PC-9 (cell line): ENCODE results near the gene COPRS. TPM values are rescaled to one million over a fixed set of nuclear protein-coding genes. Genes with fewer than 3 reads are reported as not detected.

ENCODE experiments used
- BruUV-seq: library from RNA; stranded (reverse); fragments of 400-500 nt; replicated peaks from 2 replicates; lab custom pipeline; 2021; lab: Mats Ljungman, UMichigan
- CTCF ChIA-PET: fragments of 300-600 bp; sonication (Branson Sonifier 250); formaldehyde crosslinking; loops from one replicate; lab custom pipeline; 2022; ENCODE audit warnings: antibody characterized with exemption; lab: Charles Lee
- POLR2A ChIA-PET: fragments of 300-600 bp; sonication (Branson Sonifier 250); formaldehyde crosslinking; loops from one replicate; lab custom pipeline; 2022; ENCODE audit warnings: antibody characterized with exemption; ENCODE audit not compliant: unreplicated experiment; lab: Charles Lee
- DNase-seq, 2 experiments: peaks; one replicate each; pipeline versions ENCODE4 v3.0.0 to v3.0.0-alpha.2; 2015 to 2022; ENCODE audit warnings: mixed read lengths in 1 of 2
- H2AFZ ChIP-seq: fragments of 200-600 bp; sonication (generic); 2 replicates; pipeline ENCODE4 v1.8.1; 2017; ENCODE audit warnings: antibody characterized with exemption
- H3F3A ChIP-seq: fragments of 200-600 bp; sonication (generic); 2 replicates; pipeline ENCODE4 v1.8.1; 2017; ENCODE audit warnings: antibody characterized with exemption, mild to moderate bottlenecking, low read depth; ENCODE audit not compliant: insufficient read depth
- H3K27ac ChIP-seq: fragments of 200-600 bp; sonication (generic); 2 replicates; pipeline ENCODE4 v1.6.1; 2016; ENCODE audit warnings: mixed run types
- H3K27me3 ChIP-seq: fragments of 200-600 bp; sonication (generic); 2 replicates; pipeline ENCODE4 v1.6.1; 2016; ENCODE audit warnings: low read depth, mixed run types; ENCODE audit not compliant: insufficient read depth
- H3K36me3 ChIP-seq: fragments of 200-600 bp; sonication (generic); 2 replicates; pipeline ENCODE4 v1.6.1; 2016; ENCODE audit warnings: low read depth, mixed run types
- H3K4me1 ChIP-seq: fragments of 200-600 bp; sonication (generic); replicated peaks from 2 replicates; pipeline ENCODE4 v1.6.1; 2016; ENCODE audit warnings: mixed run types; ENCODE audit not compliant: insufficient read depth
- H3K4me2 ChIP-seq: fragments of 200-600 bp; sonication (generic); 2 replicates; pipeline ENCODE4 v1.6.1; 2017; ENCODE audit warnings: mixed run types
- H3K4me3 ChIP-seq: fragments of 200-600 bp; sonication (generic); 2 replicates; pipeline ENCODE4 v1.6.1; 2016; ENCODE audit warnings: mixed run types
- H3K79me2 ChIP-seq: fragments of 200-600 bp; sonication (generic); 2 replicates; pipeline ENCODE4 v1.6.1; 2017; ENCODE audit warnings: low read depth, mixed run types
- H3K9me2 ChIP-seq: fragments of 200-600 bp; sonication (generic); 2 replicates; pipeline ENCODE4 v1.8.1; 2017; ENCODE audit warnings: mild to moderate bottlenecking; ENCODE audit not compliant: insufficient read depth
- H3K9me3 ChIP-seq: fragments of 200-600 bp; sonication (generic); 2 replicates; pipeline ENCODE4 v1.8.1; 2016; ENCODE audit warnings: low read depth; ENCODE audit not compliant: insufficient read depth
- H4K20me1 ChIP-seq: fragments of 200-600 bp; sonication (generic); 2 replicates; pipeline ENCODE4 v1.8.1; 2017; ENCODE audit not compliant: insufficient read depth
- EZH2 ChIP-seq: fragments of 200-600 bp; sonication (generic); IDR thresholded peaks from 2 replicates; pipeline ENCODE4 v1.8.0; 2017; ENCODE audit warnings: antibody characterized with exemption, low read depth
- intact Hi-C: fragments of 100-400 bp; cut with micrococcal nuclease; formaldehyde crosslinking; loops from one replicate; pipeline ENCODE4 v1.10.0; 2022; ENCODE audit not compliant: unreplicated experiment
- total RNA-seq: library from RNA; stranded (reverse); gene quantifications from 2 replicates; pipeline ENCODE4 v1.2.3, GENCODE V29; 2021
- TF ChIP-seq, protein P1 (sequence below): fragments of 200-600 bp; sonication (generic); conservative IDR thresholded peaks from 2 replicates; pipeline ENCODE4 v1.6.1; 2017; ENCODE audit warnings: mixed run types, antibody characterized with exemption, mild to moderate bottlenecking, moderate library complexity

COPRS gene
- total RNA-seq, 1 experiment from 2014 or later = 48.3 TPM

- no TSS peak for BruUV-seq
- no peaks in the 10 kb centered on the region for H3K79me2 ChIP-seq
- H3K4me2 ChIP-seq = no peak overlapping the region
- H4K20me1 ChIP-seq = no peaks in the 10 kb centered on the region
- H3K27me3 ChIP-seq = no peaks in the 10 kb centered on the region
- DNase-seq = no peak
- no peak overlapping the region for H3K27ac ChIP-seq
- no peak overlapping the region for H2AFZ ChIP-seq
- ChIA-PET POLR2A (no interaction called here), CTCF (no interaction called here)
- intact Hi-C loops = no loop called here
- no peaks in the 10 kb centered on the region for H3K4me1 ChIP-seq
- H3K9me3 ChIP-seq = no peaks in the 10 kb centered on the region
- no peak overlapping the region for H3K4me3 ChIP-seq
- TF ChIP-seq, protein P1, sequence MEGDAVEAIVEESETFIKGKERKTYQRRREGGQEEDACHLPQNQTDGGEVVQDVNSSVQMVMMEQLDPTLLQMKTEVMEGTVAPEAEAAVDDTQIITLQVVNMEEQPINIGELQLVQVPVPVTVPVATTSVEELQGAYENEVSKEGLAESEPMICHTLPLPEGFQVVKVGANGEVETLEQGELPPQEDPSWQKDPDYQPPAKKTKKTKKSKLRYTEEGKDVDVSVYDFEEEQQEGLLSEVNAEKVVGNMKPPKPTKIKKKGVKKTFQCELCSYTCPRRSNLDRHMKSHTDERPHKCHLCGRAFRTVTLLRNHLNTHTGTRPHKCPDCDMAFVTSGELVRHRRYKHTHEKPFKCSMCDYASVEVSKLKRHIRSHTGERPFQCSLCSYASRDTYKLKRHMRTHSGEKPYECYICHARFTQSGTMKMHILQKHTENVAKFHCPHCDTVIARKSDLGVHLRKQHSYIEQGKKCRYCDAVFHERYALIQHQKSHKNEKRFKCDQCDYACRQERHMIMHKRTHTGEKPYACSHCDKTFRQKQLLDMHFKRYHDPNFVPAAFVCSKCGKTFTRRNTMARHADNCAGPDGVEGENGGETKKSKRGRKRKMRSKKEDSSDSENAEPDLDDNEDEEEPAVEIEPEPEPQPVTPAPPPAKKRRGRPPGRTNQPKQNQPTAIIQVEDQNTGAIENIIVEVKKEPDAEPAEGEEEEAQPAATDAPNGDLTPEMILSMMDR = no peak
- TF ChIP-seq EZH2 = no peak
- no peaks in the 10 kb centered on the region for H3K36me3 ChIP-seq
- no peaks in the 10 kb centered on the region for H3K9me2 ChIP-seq
- H3F3A ChIP-seq = no peaks in the 10 kb centered on the region
These were observed 20.3 kb downstream of the COPRS start for GRCh38 chr17:31838636-31839225.

GRCh38 chr17:31835984-31836383, 23.1 kb downstream of the COPRS start:
- DNase-seq = no peak
- H3K4me1 ChIP-seq = no peaks in the 10 kb centered on the region
- ChIA-PET POLR2A (no interaction called here), CTCF (no interaction called here)
- H3K4me2 ChIP-seq = no peak overlapping the region
- intact Hi-C loops = no loop called here
- H3K4me3 ChIP-seq = no peak overlapping the region
- H3F3A ChIP-seq = no peaks in the 10 kb centered on the region
- no peak overlapping the region for H2AFZ ChIP-seq
- no peaks in the 10 kb centered on the region for H4K20me1 ChIP-seq
- H3K27me3 ChIP-seq = no peaks in the 10 kb centered on the region
- H3K36me3 ChIP-seq = no peaks in the 10 kb centered on the region
- H3K79me2 ChIP-seq = no peaks in the 10 kb centered on the region
- BruUV-seq = no TSS peak
- TF ChIP-seq, protein P1 = no peak
- no peak for TF ChIP-seq EZH2
- no peaks in the 10 kb centered on the region for H3K9me2 ChIP-seq
- H3K9me3 ChIP-seq = no peaks in the 10 kb centered on the region
- H3K27ac ChIP-seq = no peak overlapping the region

- Histone ChIP-seq H3K27me3 (no peaks in the 10 kb centered on the region), H3K27ac (no peak overlapping the region), H3K4me2 (no peak overlapping the region), H3K4me3 (no peak overlapping the region), H3K9me3 (no peaks in the 10 kb centered on the region), H3K79me2 (no peaks in the 10 kb centered on the region), H3K36me3 (no peaks in the 10 kb centered on the region), H3F3A (no peaks in the 10 kb centered on the region), H4K20me1 (no peaks in the 10 kb centered on the region), H3K9me2 (no peaks in the 10 kb centered on the region), H2AFZ (no peak overlapping the region), H3K4me1 (no peaks in the 10 kb centered on the region)
- no peak for TF ChIP-seq EZH2
- TF ChIP-seq, protein P1 = no peak
- DNase-seq = no peak
- BruUV-seq = no TSS peak
- ChIA-PET POLR2A (no interaction called here), CTCF (no interaction called here)
- intact Hi-C loops = no loop called here
These were observed 24.6 kb downstream of the COPRS start for GRCh38 chr17:31834448-31834847.
